CD8-positive, alpha-beta memory T cell (primary cell): ENCODE results near the gene CLSTN3. TPM values are rescaled to one million over a fixed set of nuclear protein-coding genes. Genes with fewer than 3 reads are reported as not detected.

ENCODE experiments used
- CTCF ChIA-PET: fragments of 350-600 bp; sonication (Branson Sonifier 250); formaldehyde crosslinking; loops from one replicate; lab custom pipeline; 2021; ENCODE audit warnings: antibody characterized with exemption; lab: Charles Lee
- POLR2A ChIA-PET: fragments of 350-600 bp; sonication (Branson Sonifier 250); formaldehyde crosslinking; loops from one replicate; lab custom pipeline; 2021; ENCODE audit warnings: antibody characterized with exemption; lab: Charles Lee
- DNase-seq, 5 donors: peaks; one replicate each; pipeline versions ENCODE4 v3.0.0 to v3.0.0-alpha.2; 2020 to 2022; ENCODE audit warnings: mixed read lengths in 1 of 5
- H3K27ac ChIP-seq: one replicate; pipeline ENCODE4 v1.7.0; 2013; ENCODE audit warnings: low read depth, mild to moderate bottlenecking, low read length, moderate library complexity
- H3K27me3 ChIP-seq: 2 replicates; pipeline ENCODE4 v1.7.0; 2013; ENCODE audit warnings: low read length, mild to moderate bottlenecking; ENCODE audit not compliant: insufficient read depth, poor library complexity, severe bottlenecking
- H3K36me3 ChIP-seq: 2 replicates; pipeline ENCODE4 v1.7.0; 2013; ENCODE audit warnings: mild to moderate bottlenecking, low read length, moderate library complexity; ENCODE audit not compliant: insufficient read depth
- H3K4me1 ChIP-seq: 2 replicates; pipeline ENCODE4 v1.7.0; 2013; ENCODE audit warnings: mild to moderate bottlenecking, low read length, moderate library complexity; ENCODE audit not compliant: insufficient read depth
- H3K4me3 ChIP-seq: 2 replicates; pipeline ENCODE4 v1.7.0; 2013; ENCODE audit warnings: mild to moderate bottlenecking, low read length
- H3K9me3 ChIP-seq: 2 replicates; pipeline ENCODE4 v1.7.0; 2013; ENCODE audit warnings: mild to moderate bottlenecking, low read length
- H3K27ac Mint-ChIP-seq, 8 donors: one replicate each; pipeline ENCODE4 v1.8.0; 2020 to 2021; ENCODE audit warnings: mixed read lengths in 8 of 8, mild to moderate bottlenecking in 6 of 8, inconsistent platforms in 3 of 8, moderate library complexity in 3 of 8
- H3K27me3 Mint-ChIP-seq, 2 donors: one replicate each; pipeline ENCODE4 v1.8.0; 2020 to 2021; ENCODE audit warnings: mixed read lengths in 2 of 2, mild to moderate bottlenecking in 1 of 2, moderate library complexity in 1 of 2
- H3K36me3 Mint-ChIP-seq, 3 donors: one replicate each; pipeline ENCODE4 v1.8.0; 2020 to 2021; ENCODE audit warnings: mixed read lengths in 3 of 3, inconsistent platforms in 1 of 3, mild to moderate bottlenecking in 1 of 3
- H3K4me1 Mint-ChIP-seq, 3 donors: one replicate each; pipeline ENCODE4 v1.8.0; 2020 to 2021; ENCODE audit warnings: mixed read lengths in 3 of 3, inconsistent platforms in 1 of 3, mild to moderate bottlenecking in 1 of 3
- H3K4me3 Mint-ChIP-seq, 7 donors: one replicate each; pipeline ENCODE4 v1.8.0; 2020 to 2021; ENCODE audit warnings: mixed read lengths in 7 of 7, mild to moderate bottlenecking in 6 of 7, moderate library complexity in 4 of 7, inconsistent platforms in 2 of 7
- H3K9me3 Mint-ChIP-seq, 5 donors: one replicate each; pipeline ENCODE4 v1.8.0; 2020 to 2022; ENCODE audit warnings: mixed read lengths in 5 of 5, mild to moderate bottlenecking in 3 of 5, moderate library complexity in 2 of 5, inconsistent platforms in 1 of 5
- polyA plus RNA-seq: library from polyadenylated mRNA; unstranded; fragments of 300-500 nt; fragmentation: Illumina TruSeq; gene quantifications from one replicate; pipeline ENCODE4 v1.2.3, GENCODE V29; 2021
- total RNA-seq, 2 experiments: library from RNA; stranded (reverse); gene quantifications; one replicate each; pipeline ENCODE4 v1.2.3, GENCODE V29; 2021

Gene CLSTN3
- total and polyA plus RNA-seq, 3 experiments from 2014 or later = 7.7 to 17.7 (median 16.5) TPM

DNA sequence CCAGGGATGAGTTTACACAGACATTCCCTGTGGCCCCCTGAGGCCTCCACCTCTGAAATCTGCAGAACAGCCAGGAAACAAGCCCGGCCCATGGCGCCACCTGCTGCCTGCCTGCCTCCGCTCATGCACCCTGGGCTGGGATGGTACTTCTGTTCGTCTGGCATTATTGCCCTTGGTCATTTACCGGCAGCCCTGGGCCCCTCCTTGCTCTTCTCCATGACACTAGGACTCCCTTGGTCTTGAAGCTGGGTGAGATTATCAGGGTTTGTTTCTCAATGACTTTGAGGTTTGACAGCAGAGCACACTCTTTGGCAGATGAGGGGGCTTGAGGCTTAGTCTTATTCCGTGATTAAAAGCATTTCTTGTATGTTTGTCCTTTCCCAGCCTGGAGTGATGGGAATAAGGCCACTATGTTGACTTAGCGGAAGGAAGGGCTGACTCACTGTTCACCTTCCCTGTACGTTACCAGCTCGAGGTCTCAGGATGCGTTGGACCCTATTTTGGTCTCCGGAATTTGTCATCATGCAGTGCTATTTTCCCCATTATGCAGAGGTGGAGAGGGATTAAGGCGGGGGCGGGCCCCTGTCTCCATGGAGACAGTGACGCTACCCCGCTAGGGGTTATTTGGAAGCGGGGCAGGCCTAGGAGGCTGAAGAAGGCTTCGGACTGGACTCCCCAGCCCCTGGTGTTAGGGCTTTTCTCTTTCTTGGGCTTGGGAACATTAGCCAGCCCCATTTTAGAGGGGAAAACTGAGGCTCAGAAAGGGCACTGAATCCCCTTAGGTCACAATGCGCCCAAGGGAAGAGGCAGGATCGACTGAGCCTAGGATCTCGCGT, 58.6 kb downstream of the CLSTN3 start:
- H3K27me3 ChIP-seq = no peaks in the 10 kb centered on the region
- Mint-ChIP-seq H3K4me3 (peak overlapping the region; percentile 92 to 97 (median 96)), H3K4me1 (peaks cover 36 to 45% (median 42%) of the 10 kb centered on the region in 3 donors), H3K27me3 (no peaks in the 10 kb centered on the region), H3K9me3 (no peaks in the 10 kb centered on the region), H3K36me3 (peaks cover 0 to 19% (median 4%) of the 10 kb centered on the region in 3 donors), H3K27ac (peak overlapping the region; percentile 86 to 99 (median 98))
- CTCF ChIA-PET = interaction anchor here (1.3 to 1.9 kb wide), 4 partner anchors 16 to 264 kb away, joined by 3 to 6 read pairs (median 3); no protein-coding TSS in a partner anchor
- peak overlapping the region; percentile 82 for H3K27ac ChIP-seq
- POLR2A ChIA-PET = interaction anchor here (1.0 kb wide), 1 partner anchor 316 kb away, joined by 3 read pairs; the partner anchor contains the start of gene SPSB2
- DNase-seq = peak; percentile 38 to 68 (median 44)
- H3K4me3 ChIP-seq = peak overlapping the region; percentile 94
- H3K36me3 ChIP-seq = no peaks in the 10 kb centered on the region
- H3K9me3 ChIP-seq = no peaks in the 10 kb centered on the region
- H3K4me1 ChIP-seq = peaks cover 33% of the 10 kb centered on the region

DNA sequence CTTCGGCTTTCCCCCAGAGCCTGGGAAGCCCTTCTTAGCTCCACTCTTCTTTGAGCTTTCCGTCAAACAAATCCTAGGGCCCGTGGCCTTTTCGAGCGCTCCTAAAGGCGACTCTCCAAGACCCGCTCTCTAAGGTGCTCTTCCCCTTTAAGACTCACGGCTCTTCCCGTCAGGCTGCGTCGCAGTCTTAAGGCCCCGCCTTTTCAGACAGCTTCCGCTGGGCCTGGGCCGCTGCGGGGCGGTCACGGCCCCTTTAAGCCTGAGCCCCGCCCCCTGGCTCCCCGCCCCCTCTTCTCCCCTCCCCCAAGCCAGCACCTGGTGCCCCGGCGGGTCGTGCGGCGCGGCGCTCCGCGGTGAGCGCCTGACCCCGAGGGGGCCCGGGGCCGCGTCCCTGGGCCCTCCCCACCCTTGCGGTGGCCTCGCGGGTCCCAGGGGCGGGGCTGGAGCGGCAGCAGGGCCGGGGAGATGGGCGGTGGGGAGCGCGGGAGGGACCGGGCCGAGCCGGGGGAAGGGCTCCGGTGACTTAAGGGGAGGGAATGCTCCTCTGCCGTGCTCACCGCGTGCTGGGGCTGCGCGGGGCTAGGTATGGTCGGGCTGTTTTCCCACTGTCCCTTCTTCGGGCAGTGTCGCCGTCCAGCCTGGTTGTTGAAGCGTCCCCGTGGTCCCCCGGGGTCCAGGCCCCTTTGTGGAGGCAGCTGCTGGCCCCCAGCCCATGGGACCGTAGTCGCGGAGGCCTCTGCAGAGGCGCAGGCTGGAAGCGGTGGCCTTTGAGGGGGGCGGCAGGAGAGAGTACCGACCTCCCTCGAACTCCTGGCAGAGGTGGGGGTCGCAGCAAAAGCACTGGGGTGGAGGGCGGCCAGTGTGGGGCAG, 59.5 kb downstream of the CLSTN3 start, which contains the start of gene PEX5:
TSS of gene PEX5 (plus strand) at position 289 of the 870 bp plus-strand sequence. CDS start 692 bp downstream, outside the sequence.
- H3K27ac ChIP-seq = peak within 1 kb of the TSS; percentile 82
- H3K36me3 Mint-ChIP-seq = peaks cover 0 to 23% (median 5%) of the 10 kb centered on the region in 3 donors
- no peaks in the 10 kb centered on the region for H3K9me3 ChIP-seq
- no peaks in the 10 kb centered on the region for H3K27me3 ChIP-seq
- peaks cover 33% of the 10 kb centered on the region for H3K4me1 ChIP-seq
- H3K4me1 Mint-ChIP-seq = peaks cover 40 to 50% (median 49%) of the 10 kb centered on the region in 3 donors
- peak within 1 kb of the TSS; percentile 94 for H3K4me3 ChIP-seq
- CTCF ChIA-PET = interaction anchor here (1.3 to 1.9 kb wide), 4 partner anchors 17 to 265 kb away, joined by 3 to 6 read pairs (median 3); no protein-coding TSS in a partner anchor
- POLR2A ChIA-PET = interaction anchor here (1.0 kb wide), 1 partner anchor 317 kb away, joined by 3 read pairs; the partner anchor contains the start of gene SPSB2
- DNase-seq = peak; percentile 72 to 90 (median 79)
- no peaks in the 10 kb centered on the region for H3K36me3 ChIP-seq
- no peaks in the 10 kb centered on the region for H3K27me3 Mint-ChIP-seq
- H3K4me3 Mint-ChIP-seq = peak within 1 kb of the TSS; percentile 92 to 97 (median 96)
- H3K9me3 Mint-ChIP-seq = no peaks in the 10 kb centered on the region
- peak within 1 kb of the TSS; percentile 86 to 99 (median 98) for H3K27ac Mint-ChIP-seq

- Mint-ChIP-seq H3K27ac (peak overlapping the region; percentile 74 to 93 (median 86)), H3K4me3 (peak overlapping the region; percentile 83 to 97 (median 84)), H3K36me3 (peaks cover 0 to 30% (median 5%) of the 10 kb centered on the region in 3 donors), H3K9me3 (no peaks in the 10 kb centered on the region), H3K4me1 (peaks cover 47 to 58% (median 57%) of the 10 kb centered on the region in 3 donors), H3K27me3 (no peaks in the 10 kb centered on the region)
- Histone ChIP-seq H3K27me3 (no peaks in the 10 kb centered on the region), H3K4me3 (peak overlapping the region; percentile 60), H3K9me3 (no peaks in the 10 kb centered on the region), H3K27ac (no peak overlapping the region), H3K36me3 (no peaks in the 10 kb centered on the region), H3K4me1 (peaks cover 33% of the 10 kb centered on the region)
- peak in 1 of 5 donors; percentile 27 for DNase-seq
- POLR2A ChIA-PET = no interaction called here
- CTCF ChIA-PET = interaction anchor here (1.5 kb wide), 1 partner anchor 266 kb away, joined by 3 read pairs; no protein-coding TSS in a partner anchor
Observed at GRCh38 chr12:7190268-7191055, 60.3 kb downstream of the CLSTN3 start.

DNA sequence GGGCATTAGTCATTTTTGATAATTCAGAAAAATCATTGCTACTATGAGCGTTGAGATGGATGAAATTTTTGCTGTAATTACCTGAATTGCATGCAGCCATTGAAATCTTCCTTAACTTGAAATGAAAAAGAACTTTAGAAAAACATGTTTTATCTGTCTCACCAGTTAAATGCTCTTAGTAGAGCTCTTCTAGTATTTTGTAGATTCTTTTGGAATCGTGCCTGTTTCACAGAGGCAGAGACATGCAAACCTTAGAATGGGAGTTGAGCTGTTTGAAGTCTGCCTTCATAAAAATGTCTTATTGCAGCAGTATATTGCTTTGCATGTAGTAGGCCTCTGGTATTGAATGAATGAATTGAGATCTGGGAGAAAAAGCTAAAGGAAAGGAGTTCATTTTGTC, 63.5 kb downstream of the CLSTN3 start:
- no peak overlapping the region for H3K4me3 Mint-ChIP-seq
- CTCF ChIA-PET = no interaction called here

GRCh38 chr12:7197841-7198240, 67.7 kb downstream of the CLSTN3 start:
- H3K36me3 ChIP-seq = peaks cover 14% of the 10 kb centered on the region
- no peak overlapping the region for H3K4me3 ChIP-seq
- ChIA-PET CTCF (no interaction called here), POLR2A (no interaction called here)
- H3K36me3 Mint-ChIP-seq = peaks cover 10 to 53% (median 17%) of the 10 kb centered on the region in 3 donors
- no peaks in the 10 kb centered on the region for H3K9me3 ChIP-seq
- H3K4me1 Mint-ChIP-seq = peaks cover 16 to 23% (median 23%) of the 10 kb centered on the region in 3 donors
- no peaks in the 10 kb centered on the region for H3K9me3 Mint-ChIP-seq
- H3K27me3 ChIP-seq = no peaks in the 10 kb centered on the region
- H3K27ac ChIP-seq = no peak overlapping the region
- H3K27me3 Mint-ChIP-seq = no peaks in the 10 kb centered on the region
- H3K4me3 Mint-ChIP-seq = no peak overlapping the region
- no peak for DNase-seq
- H3K27ac Mint-ChIP-seq = peak overlapping the region in 2 of 8 donors; percentile 0 to 2
- no peaks in the 10 kb centered on the region for H3K4me1 ChIP-seq

More for the DNA sequence above, 63.5 kb downstream of the CLSTN3 start:
- no peak overlapping the region for H3K27ac ChIP-seq
- H3K4me1 ChIP-seq = peaks cover 25% of the 10 kb centered on the region
- H3K4me1 Mint-ChIP-seq = peaks cover 42 to 55% (median 52%) of the 10 kb centered on the region in 3 donors
- no peaks in the 10 kb centered on the region for H3K36me3 ChIP-seq
- H3K27me3 Mint-ChIP-seq = no peaks in the 10 kb centered on the region
- no peaks in the 10 kb centered on the region for H3K9me3 ChIP-seq
- H3K4me3 ChIP-seq = no peak overlapping the region
- POLR2A ChIA-PET = no interaction called here
- no peaks in the 10 kb centered on the region for H3K27me3 ChIP-seq
- H3K36me3 Mint-ChIP-seq = peaks cover 0 to 42% (median 5%) of the 10 kb centered on the region in 3 donors
- no peaks in the 10 kb centered on the region for H3K9me3 Mint-ChIP-seq
- H3K27ac Mint-ChIP-seq = peak overlapping the region in 2 of 8 donors; percentile 2 to 3
- no peak for DNase-seq

DNA sequence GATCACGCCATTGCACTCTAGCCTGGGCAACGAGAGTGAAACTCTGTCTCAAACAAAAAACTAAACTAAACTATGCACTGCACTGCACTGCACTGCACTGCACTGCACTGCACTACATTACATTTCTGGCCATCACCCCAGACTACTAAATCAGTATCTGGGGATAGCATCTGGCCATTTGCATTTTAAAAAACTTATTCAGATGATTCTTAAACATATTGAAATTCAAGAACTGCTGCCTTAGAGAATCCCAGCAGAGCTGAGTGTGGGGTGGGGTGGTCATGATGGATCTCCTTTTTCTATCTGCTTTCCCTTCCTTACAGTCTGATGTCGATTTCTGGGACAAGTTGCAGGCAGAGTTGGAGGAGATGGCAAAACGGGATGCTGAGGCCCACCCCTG, 72.9 kb downstream of the CLSTN3 start:
- Mint-ChIP-seq H3K9me3 (no peaks in the 10 kb centered on the region), H3K27ac (peak overlapping the region in 1 of 8 donors; percentile 17), H3K27me3 (no peaks in the 10 kb centered on the region), H3K4me1 (no peaks in the 10 kb centered on the region), H3K4me3 (no peak overlapping the region), H3K36me3 (peaks cover 28 to 74% (median 40%) of the 10 kb centered on the region in 3 donors)
- Histone ChIP-seq H3K4me1 (no peaks in the 10 kb centered on the region), H3K4me3 (no peak overlapping the region), H3K27me3 (no peaks in the 10 kb centered on the region), H3K27ac (no peak overlapping the region), H3K36me3 (peaks cover 23% of the 10 kb centered on the region), H3K9me3 (no peaks in the 10 kb centered on the region)
- no peak for DNase-seq
- ChIA-PET POLR2A (no interaction called here), CTCF (no interaction called here)

DNA sequence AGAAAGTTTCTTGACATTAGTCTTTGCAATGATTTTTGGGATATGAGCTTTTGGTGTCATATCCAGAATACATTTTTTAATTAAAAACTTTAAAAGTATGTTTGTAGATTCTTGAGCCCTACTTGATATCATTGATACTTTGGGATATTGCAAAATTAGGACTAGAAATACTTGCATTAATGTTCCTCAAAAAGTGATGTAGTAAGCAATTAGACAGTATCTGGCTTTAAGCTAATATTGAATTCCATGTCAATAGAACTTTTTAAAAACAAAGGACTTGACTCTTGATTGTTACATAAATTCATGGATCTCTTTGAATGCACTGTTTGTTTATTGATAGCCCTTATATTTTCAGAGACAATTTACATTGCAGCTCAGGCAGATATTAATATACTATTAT, 74.9 kb downstream of the CLSTN3 start:
- CTCF ChIA-PET = interaction anchor here (0.7 kb wide), 1 partner anchor 14 kb away, joined by 4 read pairs; no protein-coding TSS in a partner anchor
- Mint-ChIP-seq H3K9me3 (peaks cover 0 to 3% (median 0%) of the 10 kb centered on the region in 5 donors), H3K27me3 (no peaks in the 10 kb centered on the region), H3K4me1 (no peaks in the 10 kb centered on the region), H3K4me3 (no peak overlapping the region), H3K36me3 (peaks cover 41 to 89% (median 58%) of the 10 kb centered on the region in 3 donors), H3K27ac (no peak overlapping the region)
- POLR2A ChIA-PET = no interaction called here
- Histone ChIP-seq H3K27me3 (no peaks in the 10 kb centered on the region), H3K4me3 (no peak overlapping the region), H3K36me3 (peaks cover 39% of the 10 kb centered on the region), H3K4me1 (no peaks in the 10 kb centered on the region), H3K27ac (no peak overlapping the region), H3K9me3 (no peaks in the 10 kb centered on the region)
- no peak for DNase-seq
